ENCODE data around the gene PLEKHA5. TPM values are rescaled to one million over a fixed set of nuclear protein-coding genes. Genes with fewer than 3 reads are reported as not detected.

PLEKHA5 gene
- total and polyA plus RNA-seq, 11 donors: 18.1 to 72.2 (median 58.2) TPM

DNA sequence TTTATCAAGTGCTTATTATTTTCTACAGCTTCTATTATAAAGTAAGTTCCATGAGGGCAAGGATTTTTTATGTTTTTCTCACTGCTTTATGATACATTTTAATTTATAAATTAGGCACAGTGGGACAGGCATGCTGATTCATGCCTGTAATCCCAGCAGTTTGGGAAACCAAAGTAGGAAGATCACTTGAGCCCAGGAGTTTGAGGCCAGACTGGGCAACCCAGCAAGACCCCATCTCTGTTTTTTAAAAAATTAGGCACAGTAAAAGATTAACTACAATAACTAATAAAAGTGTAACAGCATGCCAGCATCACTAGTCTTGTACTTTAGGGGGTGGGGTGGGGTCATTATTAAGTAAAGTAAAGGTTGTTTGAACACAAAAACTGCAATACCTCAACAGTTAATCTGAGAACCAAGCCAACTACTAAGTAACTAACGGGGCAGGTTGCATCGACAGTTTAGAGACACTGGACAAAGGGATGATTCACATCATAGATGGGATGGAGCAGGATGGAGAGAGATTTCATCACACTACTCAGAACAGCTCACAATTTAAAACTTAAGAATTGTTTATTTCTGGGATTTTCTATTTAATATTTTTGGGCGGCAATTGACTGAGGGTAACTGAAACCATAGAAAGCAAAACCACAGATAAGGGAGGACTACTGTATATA, 119.5 kb downstream of the PLEKHA5 start:
- intact Hi-C loops (cut with DNase I): no loop called here
- Histone ChIP-seq H3K27ac (no peak overlapping the region), H3K27me3 (no peaks in the 10 kb centered on the region), H3K4me3 (no peak overlapping the region), H3K9me3 (no peaks in the 10 kb centered on the region), H3K36me3 (peaks cover 0 to under 1% (median 0%) of the 10 kb centered on the region in 9 donors), H3K4me1 (peaks cover 0 to 20% (median 6%) of the 10 kb centered on the region in 12 donors)
- ATAC-seq: peak in 1 of 4 donors; percentile 48
- WGBS, 4 donors: 87 to 92% (median 90%) methylated on average over 3 of the region's 3 CpGs
- no peak for DNase-seq
- TF ChIP-seq, protein P1, sequence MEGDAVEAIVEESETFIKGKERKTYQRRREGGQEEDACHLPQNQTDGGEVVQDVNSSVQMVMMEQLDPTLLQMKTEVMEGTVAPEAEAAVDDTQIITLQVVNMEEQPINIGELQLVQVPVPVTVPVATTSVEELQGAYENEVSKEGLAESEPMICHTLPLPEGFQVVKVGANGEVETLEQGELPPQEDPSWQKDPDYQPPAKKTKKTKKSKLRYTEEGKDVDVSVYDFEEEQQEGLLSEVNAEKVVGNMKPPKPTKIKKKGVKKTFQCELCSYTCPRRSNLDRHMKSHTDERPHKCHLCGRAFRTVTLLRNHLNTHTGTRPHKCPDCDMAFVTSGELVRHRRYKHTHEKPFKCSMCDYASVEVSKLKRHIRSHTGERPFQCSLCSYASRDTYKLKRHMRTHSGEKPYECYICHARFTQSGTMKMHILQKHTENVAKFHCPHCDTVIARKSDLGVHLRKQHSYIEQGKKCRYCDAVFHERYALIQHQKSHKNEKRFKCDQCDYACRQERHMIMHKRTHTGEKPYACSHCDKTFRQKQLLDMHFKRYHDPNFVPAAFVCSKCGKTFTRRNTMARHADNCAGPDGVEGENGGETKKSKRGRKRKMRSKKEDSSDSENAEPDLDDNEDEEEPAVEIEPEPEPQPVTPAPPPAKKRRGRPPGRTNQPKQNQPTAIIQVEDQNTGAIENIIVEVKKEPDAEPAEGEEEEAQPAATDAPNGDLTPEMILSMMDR (IDR thresholded peaks at IDR 0.05): no peak
- no peak for TF ChIP-seq POLR2A (IDR thresholded peaks at IDR 0.05)

DNA sequence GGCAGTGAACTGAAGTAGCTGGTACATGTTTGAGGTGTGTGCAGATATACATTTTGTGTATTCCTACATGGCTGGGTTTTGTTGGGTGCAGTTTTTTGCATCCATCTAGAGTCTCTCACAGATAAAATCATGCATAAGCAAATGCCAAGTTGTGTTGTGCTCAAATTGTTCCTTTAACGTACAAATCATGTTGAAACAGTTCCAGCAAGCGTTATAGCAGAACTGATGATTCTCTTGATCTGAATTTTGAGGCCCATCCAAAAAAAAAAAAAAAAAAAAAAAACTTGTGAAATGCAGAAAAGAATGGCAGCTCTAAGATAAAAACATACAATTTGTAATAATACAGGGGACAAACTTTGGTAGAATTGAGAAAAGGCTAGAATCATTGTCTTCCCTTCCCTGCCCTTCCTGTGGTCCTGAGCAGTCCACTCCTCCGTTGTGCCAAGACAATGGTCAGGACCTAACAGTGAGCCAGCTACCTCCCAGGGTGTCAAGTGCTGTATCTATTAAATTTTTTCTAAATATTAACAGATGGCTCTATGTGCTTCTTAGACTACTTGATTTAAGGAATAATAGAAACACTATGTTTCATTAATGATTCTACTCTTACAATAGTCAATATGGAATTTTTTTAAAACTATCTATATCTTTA, 122.1 kb downstream of the PLEKHA5 start:
- ATAC-seq (no peak), DNase-seq (no peak)
- intact Hi-C loops (cut with DNase I): no loop called here
- Histone ChIP-seq H3K4me3 (no peak overlapping the region), H3K4me1 (peaks cover 0 to 9% (median 0%) of the 10 kb centered on the region in 12 donors), H3K27me3 (no peaks in the 10 kb centered on the region), H3K27ac (no peak overlapping the region), H3K9me3 (no peaks in the 10 kb centered on the region), H3K36me3 (peaks cover 0 to 12% (median 0%) of the 10 kb centered on the region in 9 donors)
- TF ChIP-seq, protein P1 (IDR thresholded peaks at IDR 0.05): no peak
- no peak for TF ChIP-seq POLR2A (IDR thresholded peaks at IDR 0.05)
- 31 to 47% (median 39%) methylated on average over 3 of the region's 3 CpGs for WGBS, 4 donors

DNA sequence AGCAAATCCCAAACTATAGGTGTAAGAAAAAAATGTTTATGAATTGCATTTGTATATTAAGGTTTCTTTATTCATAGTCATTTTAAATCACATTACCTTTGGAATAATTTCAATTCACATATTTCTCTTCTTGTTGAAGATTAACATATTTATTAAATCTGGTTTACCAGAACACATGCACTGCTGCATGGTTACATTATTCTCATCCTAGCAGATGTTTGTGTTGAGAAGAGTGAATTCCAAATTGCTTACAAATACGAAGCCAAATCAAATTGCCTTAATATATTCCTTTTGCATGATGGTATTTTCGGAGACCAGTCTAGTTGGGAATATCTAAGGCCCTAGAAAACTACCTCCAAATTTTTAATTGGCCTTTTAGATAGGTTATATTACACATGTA, 130.6 kb downstream of the PLEKHA5 start:
- TF ChIP-seq POLR2A (IDR thresholded peaks at IDR 0.05): no peak
- TF ChIP-seq, protein P1 (IDR thresholded peaks at IDR 0.05): no peak
- Histone ChIP-seq H3K9me3 (no peaks in the 10 kb centered on the region), H3K4me1 (no peaks in the 10 kb centered on the region), H3K4me3 (no peak overlapping the region), H3K36me3 (peaks cover 0 to 61% (median 2%) of the 10 kb centered on the region in 9 donors), H3K27me3 (no peaks in the 10 kb centered on the region), H3K27ac (no peak overlapping the region)
- no peak for DNase-seq
- intact Hi-C loops (cut with DNase I): no loop called here
- 95 to 100% (median 96%) methylated on average over 2 of the region's 2 CpGs for WGBS, 4 donors
- no peak for ATAC-seq

DNA sequence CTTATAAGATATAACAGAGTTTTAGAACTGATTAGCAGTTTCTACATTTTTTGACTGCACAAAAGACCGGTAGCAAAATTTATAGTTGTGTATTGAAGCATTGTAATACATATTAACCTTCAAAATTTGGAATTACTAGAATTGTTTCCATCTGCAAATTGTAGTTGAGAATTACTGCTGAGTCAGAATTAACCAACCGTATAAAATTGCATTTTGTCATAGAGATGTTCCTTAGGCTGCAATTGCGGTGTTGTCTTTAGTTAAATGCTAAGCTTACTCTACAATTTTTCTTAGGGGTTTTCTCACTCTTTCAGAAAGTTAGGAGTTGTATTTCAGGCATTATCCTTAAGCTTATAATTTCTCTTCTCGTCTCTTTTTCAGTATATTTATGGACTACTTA, 132.2 kb downstream of the PLEKHA5 start:
- no peak overlapping the region for H3K27ac ChIP-seq
- H3K9me3 ChIP-seq: no peaks in the 10 kb centered on the region

More for the DNA sequence above, 132.2 kb downstream of the PLEKHA5 start:
- H3K4me3 ChIP-seq: no peak overlapping the region
- 91 to 98% (median 98%) methylated on average over 4 of the region's 4 CpGs for WGBS, 4 donors
- no peak for TF ChIP-seq POLR2A (IDR thresholded peaks at IDR 0.05)
- TF ChIP-seq, protein P1 (IDR thresholded peaks at IDR 0.05): no peak
- intact Hi-C loops (cut with DNase I): no loop called here
- H3K27me3 ChIP-seq: no peaks in the 10 kb centered on the region
- H3K36me3 ChIP-seq: peaks cover 0 to 75% (median 2%) of the 10 kb centered on the region in 9 donors
- DNase-seq (no peak), ATAC-seq (no peak)
- H3K4me1 ChIP-seq: no peaks in the 10 kb centered on the region

Measured in heart left ventricle (tissue), 16 donors.